PC-3 (cell line): ENCODE measurements around the gene ALG14.

Experiments used
- EZH2 ChIP-seq: fragments of 300-600 bp; sonication (generic); IDR thresholded peaks from one replicate; pipeline ENCODE4 v1.6.1; 2017; ENCODE audit warnings: antibody characterized with exemption, mild to moderate bottlenecking, low read length; ENCODE audit not compliant: unreplicated experiment
- EZH2phosphoT487 ChIP-seq: fragments of 300-600 bp; sonication (generic); IDR thresholded peaks from 2 replicates; pipeline ENCODE4 v1.6.1; 2018; ENCODE audit warnings: mild to moderate bottlenecking, antibody characterized with exemption, low read length, borderline replicate concordance
- TF ChIP-seq, protein P1 (sequence below): fragments of 300-600 bp; sonication (generic); conservative IDR thresholded peaks from 2 replicates; pipeline ENCODE4 v1.5.1; 2017; ENCODE audit warnings: antibody characterized with exemption, low read depth, mild to moderate bottlenecking, low read length

DNA sequence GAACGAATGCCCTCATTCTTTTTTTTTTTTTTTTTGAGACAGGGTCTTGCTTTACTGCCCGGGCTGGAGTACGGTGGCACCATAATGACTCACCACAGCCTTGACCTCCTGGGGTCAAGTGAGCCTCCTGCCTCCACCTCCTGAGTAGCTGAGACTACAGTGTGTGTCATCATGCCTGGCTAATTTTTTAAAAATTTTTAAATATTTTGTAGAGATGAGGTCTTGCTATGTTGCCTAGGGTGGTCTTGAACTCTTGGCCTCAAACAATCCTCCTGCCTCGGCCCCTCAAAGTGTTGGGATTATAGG is 69.4 kb downstream of the ALG14 start:
- no peak for TF ChIP-seq EZH2phosphoT487
- TF ChIP-seq, protein P1, sequence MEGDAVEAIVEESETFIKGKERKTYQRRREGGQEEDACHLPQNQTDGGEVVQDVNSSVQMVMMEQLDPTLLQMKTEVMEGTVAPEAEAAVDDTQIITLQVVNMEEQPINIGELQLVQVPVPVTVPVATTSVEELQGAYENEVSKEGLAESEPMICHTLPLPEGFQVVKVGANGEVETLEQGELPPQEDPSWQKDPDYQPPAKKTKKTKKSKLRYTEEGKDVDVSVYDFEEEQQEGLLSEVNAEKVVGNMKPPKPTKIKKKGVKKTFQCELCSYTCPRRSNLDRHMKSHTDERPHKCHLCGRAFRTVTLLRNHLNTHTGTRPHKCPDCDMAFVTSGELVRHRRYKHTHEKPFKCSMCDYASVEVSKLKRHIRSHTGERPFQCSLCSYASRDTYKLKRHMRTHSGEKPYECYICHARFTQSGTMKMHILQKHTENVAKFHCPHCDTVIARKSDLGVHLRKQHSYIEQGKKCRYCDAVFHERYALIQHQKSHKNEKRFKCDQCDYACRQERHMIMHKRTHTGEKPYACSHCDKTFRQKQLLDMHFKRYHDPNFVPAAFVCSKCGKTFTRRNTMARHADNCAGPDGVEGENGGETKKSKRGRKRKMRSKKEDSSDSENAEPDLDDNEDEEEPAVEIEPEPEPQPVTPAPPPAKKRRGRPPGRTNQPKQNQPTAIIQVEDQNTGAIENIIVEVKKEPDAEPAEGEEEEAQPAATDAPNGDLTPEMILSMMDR: no peak
- TF ChIP-seq EZH2: no peak
